ENCODE results near the gene DFFA. TPM values are rescaled to one million over a fixed set of nuclear protein-coding genes. Genes with fewer than 3 reads are reported as not detected.

Gene DFFA
- polyA plus RNA-seq, 1 of the 3 experiments (the other 2 are of a cell fraction): 42.3 TPM

- POLR2A ChIA-PET: no interaction called here
Observed at GRCh38 chr1:10449751-10450150, 22.6 kb downstream of the DFFA start, which contains the start of gene CORT. TSS of gene CORT (plus strand) at chr1:10450031. CDS start at chr1:10450224, 193 bp downstream.

DNA sequence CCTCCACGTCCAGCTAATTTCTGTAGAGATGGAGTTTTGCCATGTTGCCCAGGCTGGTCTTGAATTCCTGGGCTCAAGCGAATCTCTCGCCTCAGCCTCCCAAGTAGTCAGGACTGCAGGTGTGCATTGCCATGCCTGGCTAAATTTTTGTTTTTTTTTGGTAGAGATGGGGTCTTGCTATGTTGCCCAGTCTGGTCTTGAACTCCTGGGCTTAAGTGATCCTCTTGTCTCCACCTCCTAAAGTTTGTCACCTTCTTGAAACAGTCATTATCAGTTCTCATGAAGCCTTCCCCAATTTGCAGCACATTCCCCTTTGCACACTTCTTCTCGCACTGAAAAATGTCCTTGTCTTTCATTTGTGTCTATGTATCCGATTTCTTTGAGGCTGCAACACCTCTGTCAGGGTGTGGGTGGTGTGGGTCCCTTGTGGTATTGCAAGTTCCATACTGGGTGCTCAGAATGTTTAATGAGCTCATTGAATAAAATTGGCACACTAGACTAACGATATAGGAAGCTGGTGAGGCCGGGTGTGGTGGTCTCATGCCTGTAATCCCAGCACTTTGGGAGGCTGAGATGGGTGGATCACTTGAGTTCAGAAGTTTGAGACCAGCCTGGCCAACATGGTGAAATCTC is 25.4 kb downstream of the DFFA start:
- no peak for TF ChIP-seq RXRA (IDR thresholded peaks at IDR 0.05; ENCODE audit: borderline replicate concordance, low read depth)
- TF ChIP-seq EP300 (IDR thresholded peaks at IDR 0.05; ENCODE audit: borderline replicate concordance in 1 of 2, low read depth in 1 of 2, low read length in 1 of 2): no peak
- TF ChIP-seq, protein P1, sequence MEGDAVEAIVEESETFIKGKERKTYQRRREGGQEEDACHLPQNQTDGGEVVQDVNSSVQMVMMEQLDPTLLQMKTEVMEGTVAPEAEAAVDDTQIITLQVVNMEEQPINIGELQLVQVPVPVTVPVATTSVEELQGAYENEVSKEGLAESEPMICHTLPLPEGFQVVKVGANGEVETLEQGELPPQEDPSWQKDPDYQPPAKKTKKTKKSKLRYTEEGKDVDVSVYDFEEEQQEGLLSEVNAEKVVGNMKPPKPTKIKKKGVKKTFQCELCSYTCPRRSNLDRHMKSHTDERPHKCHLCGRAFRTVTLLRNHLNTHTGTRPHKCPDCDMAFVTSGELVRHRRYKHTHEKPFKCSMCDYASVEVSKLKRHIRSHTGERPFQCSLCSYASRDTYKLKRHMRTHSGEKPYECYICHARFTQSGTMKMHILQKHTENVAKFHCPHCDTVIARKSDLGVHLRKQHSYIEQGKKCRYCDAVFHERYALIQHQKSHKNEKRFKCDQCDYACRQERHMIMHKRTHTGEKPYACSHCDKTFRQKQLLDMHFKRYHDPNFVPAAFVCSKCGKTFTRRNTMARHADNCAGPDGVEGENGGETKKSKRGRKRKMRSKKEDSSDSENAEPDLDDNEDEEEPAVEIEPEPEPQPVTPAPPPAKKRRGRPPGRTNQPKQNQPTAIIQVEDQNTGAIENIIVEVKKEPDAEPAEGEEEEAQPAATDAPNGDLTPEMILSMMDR (IDR thresholded peaks at IDR 0.05): no peak
- TF ChIP-seq FOXM1 (IDR thresholded peaks at IDR 0.05; ENCODE audit: low read depth): no peak
- no peak overlapping the region for H3K4me2 ChIP-seq
- CTCF ChIA-PET: interaction anchor here (0.6 kb wide), 1 partner anchor 12 kb away, joined by 3 read pairs; no protein-coding TSS in a partner anchor
- no peak overlapping the region for H2AFZ ChIP-seq (ENCODE audit: low read depth)
- POLR2A ChIA-PET: no interaction called here
- H3K27me3 ChIP-seq (ENCODE audit: insufficient read depth): no peaks in the 10 kb centered on the region
- H3K9ac ChIP-seq: no peak overlapping the region
- peaks cover 5 to 12% of the 10 kb centered on the region in 2 experiments for H3K4me1 ChIP-seq (ENCODE audit: control insufficient read depth in 1 of 2, insufficient read depth in 2 of 2, low read depth in 1 of 2, low read length in 1 of 2)
- 93% methylated on average over 7 of the region's 7 CpGs for WGBS (ENCODE audit: low lambda C conversion rate)
- no peaks in the 10 kb centered on the region for H3K9me2 ChIP-seq
- H3K79me2 ChIP-seq (ENCODE audit: insufficient read depth): no peaks in the 10 kb centered on the region
- H3K4me3 ChIP-seq (ENCODE audit: low read depth in 2 of 2, low read length in 1 of 2): no peak overlapping the region
- H3K36me3 ChIP-seq (replicated peaks in 1 of 2; ENCODE audit: control insufficient read depth in 1 of 2, insufficient read depth in 2 of 2, low read length in 1 of 2): peaks cover 0 to 10% of the 10 kb centered on the region in 2 experiments
- DNase-seq: no peak
- peaks cover 13% of the 10 kb centered on the region for H3F3A ChIP-seq (replicated peaks; ENCODE audit: insufficient read depth)
- no peaks in the 10 kb centered on the region for H3K9me3 ChIP-seq
- no peaks in the 10 kb centered on the region for H4K20me1 ChIP-seq (ENCODE audit: insufficient read depth)
- no peak overlapping the region for H3K27ac ChIP-seq (ENCODE audit: low read depth in 2 of 2, low read length in 1 of 2)

More at GRCh38 chr1:10449751-10450150, 22.6 kb downstream of the DFFA start, which contains the start of gene CORT:
- CTCF ChIA-PET: interaction anchor here (1.2 to 4.7 kb wide), 3 partner anchors 20 to 418 kb away, joined by 3 to 16 read pairs (median 16); partner anchors contain the start of gene CENPS
- Histone ChIP-seq H3K9ac (no peak within 1 kb of the TSS), H3K9me2 (no peaks in the 10 kb centered on the region), H3K4me3 (ENCODE audit: low read depth in 2 of 2, low read length in 1 of 2) (no peak within 1 kb of the TSS), H3K36me3 (replicated peaks in 1 of 2; ENCODE audit: control insufficient read depth in 1 of 2, insufficient read depth in 2 of 2, low read length in 1 of 2) (peaks cover 0 to 5% of the 10 kb centered on the region in 2 experiments), H3K9me3 (no peaks in the 10 kb centered on the region), H3K79me2 (ENCODE audit: insufficient read depth) (no peaks in the 10 kb centered on the region), H3K4me2 (peak within 1 kb of the TSS; percentile 54; the same call in 1 of the 2 replicates), H2AFZ (ENCODE audit: low read depth) (no peak within 1 kb of the TSS), H3K27ac (ENCODE audit: low read depth in 2 of 2, low read length in 1 of 2) (peak within 1 kb of the TSS; percentile 39 to 50; a peak in 3 of 4 replicates), H3K27me3 (ENCODE audit: insufficient read depth) (no peaks in the 10 kb centered on the region), H3F3A (replicated peaks; ENCODE audit: insufficient read depth) (peaks cover 13% of the 10 kb centered on the region), H4K20me1 (ENCODE audit: insufficient read depth) (no peaks in the 10 kb centered on the region), H3K4me1 (ENCODE audit: control insufficient read depth in 1 of 2, insufficient read depth in 2 of 2, low read depth in 1 of 2, low read length in 1 of 2) (peaks cover 5 to 12% of the 10 kb centered on the region in 2 experiments)
- WGBS (ENCODE audit: low lambda C conversion rate): 99% methylated on average over 10 of the region's 10 CpGs
- no peak for DNase-seq
- TF ChIP-seq GABPA (IDR thresholded peaks at IDR 0.05; ENCODE audit: low read depth) (no peak), MEF2A (IDR thresholded peaks at IDR 0.05; ENCODE audit: borderline replicate concordance, low read depth) (no peak), USF1 (IDR thresholded peaks at IDR 0.05; ENCODE audit: borderline replicate concordance, low read depth) (no peak), FOSL2 (IDR thresholded peaks at IDR 0.05; ENCODE audit: borderline replicate concordance, low read depth) (no peak), SMC3 (IDR thresholded peaks at IDR 0.05; ENCODE audit: low read depth, low read length) (no peak), RFX5 (IDR thresholded peaks at IDR 0.05; ENCODE audit: low read length) (no peak)
- TF ChIP-seq, protein P1 (IDR thresholded peaks at IDR 0.05): no peak

All from SK-N-SH (cell line).